ENCODE data around the gene PDE6G.

The PDE6G gene

DNA sequence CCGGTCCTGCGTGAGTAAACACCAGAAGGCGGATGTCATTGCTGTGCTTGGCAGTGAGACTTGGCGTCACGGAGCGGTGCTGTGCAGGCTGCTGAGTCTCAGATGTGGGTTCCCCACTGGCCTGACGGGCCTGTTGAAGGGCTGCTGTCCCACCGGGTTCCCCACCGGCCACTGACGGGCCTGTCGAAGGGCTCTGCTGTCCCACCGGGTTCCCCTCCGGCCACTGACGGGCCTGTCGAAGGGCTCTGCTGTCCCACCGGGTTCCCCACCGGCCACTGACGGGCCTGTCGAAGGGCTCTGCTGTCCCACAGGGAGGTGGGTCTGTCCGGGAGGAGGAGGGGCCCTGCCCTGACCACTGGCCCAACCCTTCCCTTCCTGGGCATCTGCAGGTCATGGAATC lies 30.3 kb upstream of the PDE6G start:
- H3K27ac ChIP-seq = no peak overlapping the region
- TF ChIP-seq, protein P1, sequence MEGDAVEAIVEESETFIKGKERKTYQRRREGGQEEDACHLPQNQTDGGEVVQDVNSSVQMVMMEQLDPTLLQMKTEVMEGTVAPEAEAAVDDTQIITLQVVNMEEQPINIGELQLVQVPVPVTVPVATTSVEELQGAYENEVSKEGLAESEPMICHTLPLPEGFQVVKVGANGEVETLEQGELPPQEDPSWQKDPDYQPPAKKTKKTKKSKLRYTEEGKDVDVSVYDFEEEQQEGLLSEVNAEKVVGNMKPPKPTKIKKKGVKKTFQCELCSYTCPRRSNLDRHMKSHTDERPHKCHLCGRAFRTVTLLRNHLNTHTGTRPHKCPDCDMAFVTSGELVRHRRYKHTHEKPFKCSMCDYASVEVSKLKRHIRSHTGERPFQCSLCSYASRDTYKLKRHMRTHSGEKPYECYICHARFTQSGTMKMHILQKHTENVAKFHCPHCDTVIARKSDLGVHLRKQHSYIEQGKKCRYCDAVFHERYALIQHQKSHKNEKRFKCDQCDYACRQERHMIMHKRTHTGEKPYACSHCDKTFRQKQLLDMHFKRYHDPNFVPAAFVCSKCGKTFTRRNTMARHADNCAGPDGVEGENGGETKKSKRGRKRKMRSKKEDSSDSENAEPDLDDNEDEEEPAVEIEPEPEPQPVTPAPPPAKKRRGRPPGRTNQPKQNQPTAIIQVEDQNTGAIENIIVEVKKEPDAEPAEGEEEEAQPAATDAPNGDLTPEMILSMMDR (conservative IDR thresholded peaks at IDR 0.05) = no peak

DNA sequence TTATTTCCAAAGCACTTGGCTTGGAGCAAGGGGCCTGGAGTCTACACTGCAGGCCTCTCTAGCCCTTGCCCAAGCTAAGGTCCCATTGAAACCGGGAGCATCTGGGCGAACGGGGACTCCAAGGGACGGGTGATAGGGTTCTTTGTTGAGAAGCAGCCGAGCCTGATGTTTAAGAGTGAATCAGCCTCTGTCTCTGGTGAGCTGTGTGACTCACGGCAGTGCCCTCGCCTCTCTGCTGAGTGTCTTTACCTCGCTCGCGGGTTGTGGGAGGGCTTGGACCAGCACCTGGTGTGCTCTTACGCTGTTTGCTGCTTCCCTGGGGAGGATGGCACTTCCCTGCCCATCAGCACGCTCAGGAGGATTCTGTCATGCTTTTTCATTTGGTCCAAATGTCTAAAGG lies 28.8 kb upstream of the PDE6G start:
- H3K27ac ChIP-seq = peak overlapping the region; percentile 91; the same call in 1 of the 2 replicates
- TF ChIP-seq, protein P1 (conservative IDR thresholded peaks at IDR 0.05) = no peak

DNA sequence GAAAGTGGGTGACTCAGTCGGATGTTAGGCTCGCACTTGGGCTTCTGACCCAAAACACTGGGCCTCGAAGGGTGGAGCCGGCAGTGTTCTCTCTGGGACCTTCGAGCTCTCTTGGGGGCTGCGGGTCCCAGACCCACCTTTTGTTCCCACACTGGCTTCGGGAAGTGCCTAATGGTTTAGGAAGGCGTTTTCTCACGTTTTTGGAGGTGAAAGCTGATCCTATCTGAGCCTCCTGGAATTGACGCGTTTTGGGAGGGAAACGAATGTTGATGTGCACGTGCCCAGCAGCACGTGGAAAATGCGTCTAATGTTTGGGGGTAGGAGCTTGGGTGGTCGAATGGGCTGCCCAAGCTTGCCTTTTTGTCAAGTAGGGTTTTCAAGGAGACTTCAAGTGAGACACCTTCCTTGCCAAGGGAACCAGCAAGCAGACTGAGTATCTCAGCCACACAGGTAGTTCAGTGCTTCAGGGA lies 28.1 kb upstream of the PDE6G start:
- peak overlapping the region; percentile 91 for H3K27ac ChIP-seq

DNA sequence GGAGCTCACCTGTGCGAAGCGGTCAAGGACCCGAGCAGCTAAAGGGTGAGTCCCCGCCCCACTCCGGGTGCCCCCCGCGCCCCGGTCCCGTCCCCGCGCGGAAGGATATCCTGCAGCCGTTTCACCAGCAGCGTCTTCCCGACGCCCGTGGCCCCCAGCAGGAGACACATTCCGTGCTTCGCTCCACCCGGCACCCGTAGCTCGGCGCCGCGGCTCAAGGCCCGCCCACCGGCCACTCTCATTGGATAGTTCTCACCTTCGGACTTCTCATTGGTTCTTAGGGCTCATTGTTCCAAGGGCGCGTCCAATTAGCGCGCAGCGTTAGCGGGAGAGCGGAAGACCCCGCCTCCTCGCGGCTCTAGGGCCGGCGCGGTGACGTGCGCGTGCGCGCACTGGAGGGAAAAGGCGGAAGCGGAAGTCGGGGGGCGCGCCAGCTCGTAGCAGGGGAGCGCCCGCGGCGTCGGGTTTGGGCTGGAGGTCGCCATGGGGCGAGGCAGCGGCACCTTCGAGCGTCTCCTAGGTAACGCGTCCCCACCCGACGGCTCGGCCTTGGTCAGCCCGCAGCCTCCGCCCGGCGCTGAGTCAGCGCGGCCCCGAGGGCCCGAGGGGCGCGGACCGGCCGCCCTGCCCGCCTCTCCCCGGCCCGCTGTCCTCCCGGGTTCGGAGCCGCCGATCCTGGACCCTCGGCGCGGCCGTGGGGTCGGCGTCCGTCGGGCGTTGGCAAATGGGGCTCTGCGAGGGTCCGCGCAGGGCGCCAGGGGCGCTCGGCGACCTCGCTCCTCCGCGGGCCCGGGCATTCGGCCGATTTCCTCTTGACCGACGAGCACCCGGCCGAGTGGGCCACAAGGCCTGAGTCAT lies 27.5 kb upstream of the PDE6G start, which contains the start of the genes ARL16 and HGS:
ARL16 (minus strand) TSS at position 214 of the 858 bp plus-strand sequence; CDS start at position 170, 44 bp downstream.
HGS (plus strand) TSS at position 428 of the 858 bp plus-strand sequence; CDS start at position 484, 56 bp downstream.
- H3K27ac ChIP-seq = peak within 1 kb of the TSS; percentile 91
- TF ChIP-seq, protein P1 (conservative IDR thresholded peaks at IDR 0.05) = no peak

More for the DNA sequence above, 28.1 kb upstream of the PDE6G start:
- TF ChIP-seq, protein P1 (conservative IDR thresholded peaks at IDR 0.05) = no peak

DNA sequence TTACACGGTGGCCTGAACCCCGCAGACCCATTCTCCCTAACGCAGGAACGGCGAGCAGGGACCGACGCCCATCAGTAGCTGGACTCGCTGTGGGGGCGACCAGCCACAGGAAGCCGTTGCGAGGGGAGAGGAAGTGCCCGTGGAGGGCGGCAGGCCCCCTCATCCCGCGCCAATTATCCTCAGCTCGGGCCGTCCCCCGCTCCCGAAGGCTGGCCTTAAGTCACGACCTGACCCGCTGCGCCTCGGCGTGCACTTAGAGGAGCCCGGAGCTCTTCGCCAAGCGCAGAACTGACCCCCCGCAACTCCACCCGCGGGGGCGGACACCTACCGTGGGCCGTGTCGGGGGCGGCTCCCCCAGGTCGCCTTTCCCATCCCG lies 26.9 kb upstream of the PDE6G start:
- peak overlapping the region; percentile 91 for H3K27ac ChIP-seq
- TF ChIP-seq, protein P1 (conservative IDR thresholded peaks at IDR 0.05) = no peak

DNA sequence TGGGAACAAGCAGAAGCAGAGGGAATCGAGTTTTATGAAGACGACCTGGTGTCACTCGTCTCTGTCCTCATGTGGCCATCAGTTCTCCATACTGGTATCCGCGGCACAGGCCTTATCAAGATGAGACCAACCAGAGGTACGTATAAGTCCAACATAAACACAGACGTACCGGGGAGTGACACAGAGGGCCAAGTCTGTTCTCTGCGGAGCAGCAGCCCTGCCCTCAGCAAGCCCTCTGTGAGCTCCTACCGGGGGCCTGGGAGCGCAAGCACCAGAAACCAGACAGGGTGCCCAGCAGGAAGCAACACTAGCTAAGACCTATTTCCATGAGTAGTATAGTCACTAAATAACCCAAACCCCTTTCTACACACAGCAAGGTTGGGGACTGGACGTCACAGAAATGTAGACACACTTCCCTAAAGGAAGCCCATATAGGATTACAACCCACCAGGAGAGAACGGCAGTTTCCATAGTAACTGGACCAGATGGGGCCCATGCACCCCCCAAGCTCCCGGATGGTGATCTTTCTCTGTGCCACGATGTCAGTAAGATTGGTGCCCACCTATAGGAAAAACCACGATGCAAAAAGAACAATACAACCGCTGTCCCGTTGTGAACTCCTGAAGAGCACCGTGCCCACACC lies 26.3 kb upstream of the PDE6G start:
- TF ChIP-seq, protein P1 (conservative IDR thresholded peaks at IDR 0.05) = no peak
- peak overlapping the region; percentile 91 for H3K27ac ChIP-seq

DNA sequence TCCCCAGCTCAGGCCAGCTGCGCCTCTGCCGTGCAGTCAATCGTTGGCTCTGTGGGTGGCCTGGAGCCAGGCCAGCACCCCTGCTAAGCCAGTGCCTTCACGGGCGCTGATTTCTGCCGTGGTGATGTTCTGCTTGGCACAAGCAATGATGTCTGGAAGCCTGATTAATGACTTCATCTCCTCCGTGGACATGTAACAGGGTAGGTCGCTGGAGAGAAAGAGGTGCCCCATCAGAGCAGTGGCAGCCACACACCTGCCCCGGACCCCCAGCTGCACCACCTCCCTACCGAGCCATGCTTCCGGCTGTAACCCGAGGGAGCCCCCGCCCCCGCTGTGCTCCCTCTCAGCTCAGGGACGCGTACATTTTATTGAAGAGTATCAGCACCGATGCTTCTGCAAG lies 25.3 kb upstream of the PDE6G start:
- TF ChIP-seq, protein P1 (conservative IDR thresholded peaks at IDR 0.05) = no peak
- no peak overlapping the region for H3K27ac ChIP-seq
